ENCODE measurements around the gene FAM107A.
"Not testable (repeated sequence)": the region's sequence is repeated elsewhere in the genome, so short reads cannot be mapped to it uniquely, and the experiment has no call there.

FAM107A gene

GRCh38 chr3:58536501-58537411 is 40.4 kb downstream of the FAM107A start, which contains the start of gene ACOX2:
ACOX2 (minus strand) TSS chr3:58537190; CDS start chr3:58535106, 2,084 bp downstream.
- no peak for DNase-seq (ENCODE audit: low spot score)

- peak; percentile 59 for DNase-seq (ENCODE audit: low spot score)
Observed at GRCh38 chr3:58535531-58536500, 41.4 kb downstream of the FAM107A start.

GRCh38 chr3:58534592-58535494 is 42.3 kb downstream of the FAM107A start:
- DNase-seq (ENCODE audit: low spot score), result no peak

GRCh38 chr3:58532794-58533220 is 44.4 kb downstream of the FAM107A start:
- peak; percentile 48 for DNase-seq (ENCODE audit: low spot score)

DNA sequence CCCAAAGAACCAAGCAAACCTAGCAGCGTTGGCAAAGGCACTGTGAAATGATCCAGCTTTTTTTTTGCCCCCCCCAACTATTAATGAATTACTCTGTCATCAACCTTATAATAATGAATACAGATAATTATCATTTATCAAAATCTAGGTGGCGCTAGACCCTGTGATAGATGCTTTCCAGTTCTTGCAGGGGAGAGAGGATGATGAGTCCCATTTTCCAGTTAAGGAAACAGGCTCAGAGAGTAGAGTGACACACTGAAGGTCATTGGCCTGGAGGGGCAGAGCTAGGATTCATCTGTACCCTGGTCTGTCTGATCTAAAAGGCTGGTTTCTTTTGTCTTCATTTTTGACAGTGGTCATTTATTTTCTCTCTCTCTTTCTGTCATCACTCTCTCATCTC is 45.2 kb downstream of the FAM107A start:
- DNase-seq (ENCODE audit: low spot score), result no peak

DNA sequence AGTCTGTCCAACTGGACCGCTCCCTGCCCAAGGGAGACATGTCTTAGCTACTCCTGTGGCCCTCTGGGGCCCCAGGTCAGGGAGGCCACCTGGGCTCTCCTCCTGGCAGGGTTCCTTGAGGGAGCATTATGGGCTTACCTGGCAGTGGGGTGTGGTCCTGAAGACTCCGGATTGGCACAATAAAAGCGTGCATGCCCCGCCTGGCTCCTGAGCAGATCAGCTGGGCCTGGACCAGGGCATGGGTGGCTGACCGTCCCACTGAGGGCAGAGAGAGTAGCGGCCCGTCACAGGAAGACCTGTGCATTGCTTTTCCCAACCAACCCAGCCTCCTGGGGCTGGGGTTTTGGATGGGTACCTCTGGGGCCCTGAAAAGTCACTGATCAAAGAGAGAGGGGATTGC is 45.6 kb downstream of the FAM107A start:
- no peak for DNase-seq (ENCODE audit: low spot score)

DNA sequence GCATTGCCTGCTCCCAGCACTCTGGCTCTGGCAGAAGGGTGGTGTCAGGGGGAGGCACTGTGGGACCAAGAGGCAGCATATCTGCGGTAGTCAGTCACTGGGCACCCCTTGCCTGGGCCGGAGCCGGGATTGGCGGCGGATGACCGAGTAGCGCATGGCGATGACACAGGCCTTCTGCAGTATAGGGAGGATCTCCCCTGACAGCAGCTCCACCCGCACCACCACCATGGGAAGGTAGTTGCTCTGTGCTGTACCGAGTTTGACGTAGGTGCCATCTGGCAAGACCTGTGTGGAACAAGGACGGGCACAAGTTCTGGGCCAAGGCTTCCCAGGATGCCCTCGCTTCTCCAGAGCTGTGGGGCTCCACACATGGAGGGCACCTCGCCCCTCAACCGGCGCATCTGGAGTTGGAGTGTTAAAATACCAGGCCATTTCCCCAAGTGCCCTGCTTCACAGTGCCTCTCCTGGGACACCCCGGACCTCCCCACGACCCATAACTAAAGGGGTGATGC is 46.8 kb downstream of the FAM107A start:
- no peak for DNase-seq (ENCODE audit: low spot score)

DNA sequence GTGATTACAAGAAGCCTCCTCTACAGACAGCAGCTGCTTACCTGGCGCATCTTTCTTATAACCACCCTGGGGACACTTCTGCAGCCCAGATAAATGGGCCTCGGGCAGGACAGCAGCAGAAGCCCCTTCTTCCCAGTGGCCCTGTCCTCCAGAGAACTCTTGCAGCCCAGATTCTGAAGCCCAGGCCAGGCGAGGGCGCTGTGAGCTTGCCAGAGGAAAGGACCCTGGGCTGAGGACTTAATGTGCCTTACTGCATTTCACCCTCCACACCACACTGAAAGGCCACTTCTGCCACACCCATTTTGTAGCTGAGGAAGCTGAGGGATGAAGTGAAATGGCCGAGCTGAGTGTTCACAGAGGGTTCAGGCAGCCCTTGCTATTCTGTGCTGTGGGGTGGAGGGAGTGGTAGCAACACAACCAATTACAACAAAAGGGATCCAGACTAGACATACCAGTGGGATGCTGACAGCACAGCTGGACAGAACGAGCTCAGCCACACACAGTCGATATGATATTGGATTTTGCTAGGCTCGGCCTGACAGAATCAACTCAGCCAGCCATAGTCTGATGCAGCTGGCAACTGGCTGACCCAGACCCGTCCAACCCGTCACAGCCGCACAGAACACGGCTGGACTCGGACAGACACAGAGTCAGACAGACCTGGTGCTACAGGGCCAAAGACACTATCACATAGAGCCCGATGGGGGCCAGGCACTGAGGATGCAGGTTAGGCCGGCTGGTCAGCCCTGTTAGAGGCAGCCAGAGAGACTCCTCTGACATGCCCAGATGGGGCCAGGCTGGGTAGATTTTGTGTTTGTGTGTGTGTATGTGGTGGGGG is 47.5 kb downstream of the FAM107A start:
- peak; percentile 32 for DNase-seq (ENCODE audit: low spot score)

DNA sequence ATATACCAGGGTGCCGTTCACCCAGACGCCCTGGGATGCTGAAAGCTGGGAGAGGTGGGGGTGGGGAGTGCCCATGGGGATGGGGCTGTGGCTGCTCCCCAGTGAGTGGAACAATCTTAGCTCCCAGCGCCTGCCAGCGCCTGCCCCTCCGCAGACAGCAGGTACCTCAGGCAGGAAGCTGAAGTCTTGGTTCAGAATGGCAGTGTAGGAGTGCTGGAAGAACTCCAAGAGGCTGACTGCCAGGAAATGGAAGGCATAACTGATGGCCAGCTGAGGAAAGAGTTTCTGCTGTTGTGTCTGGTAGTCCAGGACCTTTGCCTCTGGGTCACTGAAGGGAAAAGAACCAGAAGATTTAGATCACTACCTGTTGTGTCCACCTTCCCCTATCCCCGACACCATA is 48.6 kb downstream of the FAM107A start:
- no peak for DNase-seq (ENCODE audit: low spot score)

- DNase-seq (ENCODE audit: low spot score), result not testable (repeated sequence)
Observed at GRCh38 chr3:58527440-58527839, 49.8 kb downstream of the FAM107A start.

GRCh38 chr3:58526515-58526957 is 50.7 kb downstream of the FAM107A start:
- DNase-seq (ENCODE audit: low spot score), result no peak

DNA sequence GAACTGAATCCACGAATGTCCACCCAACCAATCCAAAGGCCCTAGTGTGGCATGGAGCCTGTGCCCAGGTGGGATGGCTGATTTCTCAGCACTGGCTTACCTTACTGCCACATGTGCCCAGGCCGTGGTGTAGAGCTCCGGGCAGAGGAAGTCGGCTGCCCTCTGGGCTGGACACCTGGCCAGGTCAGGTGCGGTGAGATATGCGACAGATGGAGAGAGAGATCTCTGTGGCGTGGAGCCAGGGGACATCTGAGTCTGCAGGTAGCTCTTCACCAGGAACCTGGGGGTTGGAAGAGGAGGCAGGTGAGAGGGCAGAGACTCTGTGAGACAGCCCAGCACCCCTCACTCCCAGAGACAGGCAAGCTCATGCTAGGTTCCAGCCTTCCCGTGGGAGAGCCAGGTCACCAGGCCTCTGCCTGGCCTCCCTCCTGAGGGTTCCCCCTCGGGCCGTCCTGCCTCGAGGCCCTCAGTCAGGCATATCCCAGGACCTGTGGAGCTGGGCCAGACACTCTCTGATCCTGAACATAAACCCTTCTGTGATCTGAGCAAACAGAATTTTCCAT is 52.8 kb downstream of the FAM107A start:
- DNase-seq (ENCODE audit: low spot score), result no peak

DNA sequence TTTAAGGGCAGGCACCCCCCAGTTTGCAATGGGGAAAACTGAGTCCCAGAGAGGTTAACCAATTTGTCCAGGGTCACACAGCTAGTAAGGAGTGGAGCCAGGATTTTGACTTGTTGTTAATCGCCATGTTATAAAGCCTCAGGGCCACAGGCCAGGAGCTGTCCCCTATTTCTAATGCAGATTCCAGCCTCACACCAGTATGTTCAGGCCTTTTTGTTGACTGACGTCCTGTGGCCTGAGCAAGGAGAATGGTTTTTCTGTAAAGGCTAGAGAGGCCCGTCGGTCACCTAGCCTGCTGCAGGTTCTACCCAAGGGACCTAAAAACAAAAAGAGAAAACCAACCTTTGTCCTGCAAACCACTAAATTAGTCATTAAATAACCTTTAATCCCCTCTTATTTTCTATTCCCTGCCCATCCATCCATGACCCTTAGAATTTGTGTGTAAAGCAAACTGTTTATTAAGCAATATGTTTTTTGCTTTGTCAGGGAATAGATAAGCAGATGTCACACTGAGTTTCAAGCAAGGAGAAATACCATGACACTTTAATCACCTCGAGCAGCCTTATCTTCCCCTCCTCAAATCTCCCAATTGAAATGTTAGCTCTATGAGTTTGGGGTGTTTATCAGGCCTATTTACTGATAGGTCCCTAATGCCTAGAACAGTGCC is 54.3 kb downstream of the FAM107A start:
- no peak for DNase-seq (ENCODE audit: low spot score)

GRCh38 chr3:58521917-58522631 is 55.1 kb downstream of the FAM107A start:
- DNase-seq (ENCODE audit: low spot score), result peak; percentile 20

GRCh38 chr3:58521336-58521670 is 55.9 kb downstream of the FAM107A start:
- DNase-seq (ENCODE audit: low spot score), result no peak

DNA sequence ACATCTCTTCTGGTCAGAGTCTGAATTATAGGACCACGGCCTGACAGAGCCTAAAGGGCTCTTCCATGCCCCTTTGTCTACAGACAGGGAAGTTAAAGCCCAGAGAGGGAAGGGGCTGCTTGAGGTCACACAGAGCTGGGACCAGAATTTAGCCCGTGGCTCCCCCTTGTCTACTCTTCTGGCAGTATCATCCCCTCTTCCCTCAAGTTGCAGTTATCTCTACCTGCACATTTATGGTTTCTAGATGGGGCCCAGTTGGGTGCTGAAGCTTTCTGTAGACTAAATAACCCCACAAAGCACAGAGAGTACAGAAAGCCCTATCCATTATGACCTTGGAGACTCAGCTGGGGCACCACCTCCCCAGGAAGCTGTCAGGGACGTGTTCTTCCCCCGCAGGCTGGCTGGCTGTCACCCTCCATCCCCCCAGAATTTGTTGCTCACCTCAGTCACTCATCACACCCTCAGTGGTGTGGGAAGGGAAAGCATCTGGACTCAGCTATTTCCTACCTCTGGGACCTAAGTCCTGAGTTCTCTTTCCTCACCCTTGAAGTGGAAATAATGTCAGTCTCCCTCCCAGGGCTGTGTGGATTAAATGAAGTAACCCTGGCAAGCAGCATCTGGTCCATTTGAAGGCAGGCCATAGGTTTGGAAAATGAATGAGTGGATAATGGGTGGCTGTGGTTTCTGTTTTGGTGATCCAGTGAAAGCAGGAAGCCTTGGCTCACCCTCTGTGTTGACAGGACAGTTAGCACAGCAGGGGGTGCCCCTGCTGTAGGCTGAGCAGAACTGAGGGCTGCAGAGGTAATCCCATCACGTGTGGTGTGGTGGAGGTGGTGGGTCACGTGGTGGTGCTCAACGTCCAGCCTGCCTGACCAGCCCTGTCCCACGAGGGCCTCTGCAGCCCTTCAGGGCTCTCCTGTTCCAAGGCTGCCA is 56.5 kb downstream of the FAM107A start:
- peak; percentile 19 for DNase-seq (ENCODE audit: low spot score)

DNA sequence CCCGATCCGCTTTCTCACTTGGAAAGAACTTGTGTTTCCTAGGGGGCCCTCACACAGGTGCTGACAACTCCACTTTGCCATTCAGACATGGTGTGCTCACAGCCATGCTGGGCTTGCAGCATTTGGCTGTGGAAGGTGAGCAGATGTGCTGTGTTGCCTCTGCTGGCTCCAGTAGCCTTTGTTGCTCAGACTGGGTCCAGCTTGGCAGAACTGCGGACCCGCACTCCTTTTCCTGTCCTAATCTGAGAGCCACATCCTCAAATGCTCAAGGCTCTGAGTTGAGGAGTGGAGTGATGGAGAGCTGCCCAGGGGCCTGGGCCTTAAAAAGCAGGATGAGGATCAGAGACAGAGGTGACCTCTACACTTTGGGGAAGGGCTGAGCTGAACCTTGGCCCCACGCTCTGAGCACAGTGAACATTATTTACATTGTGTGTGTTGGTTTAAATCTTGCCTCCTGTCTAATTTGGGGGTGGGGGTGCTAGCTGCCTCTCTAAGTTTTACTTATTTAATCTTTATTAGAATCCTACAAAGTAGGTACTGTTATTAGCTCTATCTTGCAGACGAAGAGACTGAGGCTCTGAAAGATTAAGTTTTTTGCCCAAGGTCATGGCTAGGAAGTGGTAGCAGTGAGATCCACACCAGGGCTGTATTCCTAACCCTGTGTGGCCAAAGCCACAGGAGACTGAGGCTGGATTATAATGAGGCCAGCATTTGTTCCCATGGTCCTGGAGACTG is 57.4 kb downstream of the FAM107A start:
- DNase-seq (ENCODE audit: low spot score), result no peak

Data from HuH-7 (cell line).